ENCODE results near the gene GPR39. TPM values are rescaled to one million over a fixed set of nuclear protein-coding genes. Genes with fewer than 3 reads are reported as not detected.

GPR39 gene
- total RNA-seq, 1 experiment from 2014 or later = 0.50 TPM

DNA sequence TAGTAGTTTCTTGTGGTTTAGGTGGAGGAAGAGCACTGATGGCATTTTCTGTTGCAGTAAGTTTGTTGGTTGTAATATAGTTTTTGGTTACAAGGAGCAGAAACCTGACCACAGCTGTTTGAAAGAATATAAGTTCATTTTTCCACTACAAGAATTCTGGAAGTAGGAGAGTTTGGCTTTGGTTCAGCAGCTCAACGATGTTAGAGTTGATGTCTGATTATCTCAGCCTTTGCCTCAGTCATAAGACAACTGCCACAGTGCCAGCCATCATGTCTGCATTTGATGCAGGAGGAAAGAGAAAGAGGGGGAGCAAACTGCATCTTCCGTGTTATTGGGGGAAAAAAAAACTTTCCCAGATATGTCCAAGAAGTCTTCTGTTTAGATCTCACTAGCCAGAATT is 134.3 kb downstream of the GPR39 start:
- DNase-seq = no peak
- Mint-ChIP-seq H3K27me3 (ENCODE audit: low read depth) (no peaks in the 10 kb centered on the region), H3K36me3 (ENCODE audit: insufficient read depth in 1 of 3, low read depth in 3 of 3) (no peaks in the 10 kb centered on the region), H3K4me3 (no peak overlapping the region), H3K4me1 (peaks cover 7 to 11% of the 10 kb centered on the region in 2 experiments), H3K27ac (no peak overlapping the region), H3K9me3 (no peaks in the 10 kb centered on the region)
- Histone ChIP-seq H4K5ac (ENCODE audit: insufficient read length, low read depth, low read length) (no peak overlapping the region), H2BK5ac (ENCODE audit: insufficient read length, low read length) (no peak overlapping the region), H3K9ac (ENCODE audit: extremely low read depth, insufficient read length, low read length) (no peak overlapping the region), H3K27ac (ENCODE audit: insufficient read length, low read depth, low read length) (no peak overlapping the region), H2BK15ac (ENCODE audit: low read depth, low read length) (no peak overlapping the region), H4K91ac (ENCODE audit: insufficient read length, low read depth, low read length) (no peak overlapping the region), H2AFZ (ENCODE audit: low read length) (no peak overlapping the region), H4K8ac (replicated peaks; ENCODE audit: insufficient read length, low read depth, low read length) (no peak overlapping the region), H4K20me1 (ENCODE audit: control insufficient read depth, insufficient read depth, insufficient read length) (no peaks in the 10 kb centered on the region), H2BK12ac (ENCODE audit: insufficient read length, low read depth, low read length) (no peak overlapping the region), H2BK20ac (ENCODE audit: low read depth, low read length, poor library complexity, severe bottlenecking) (no peak overlapping the region), H3T11ph (ENCODE audit: low read length) (no peak overlapping the region), H3K79me1 (ENCODE audit: insufficient read depth, low read depth, low read length, poor library complexity, severe bottlenecking) (no peaks in the 10 kb centered on the region), H2AK5ac (ENCODE audit: insufficient read length, low read length) (no peak overlapping the region), H3K14ac (ENCODE audit: insufficient read depth, low read length) (no peak overlapping the region), H3K18ac (ENCODE audit: insufficient read length, low read depth, low read length) (no peak overlapping the region), H3K4ac (ENCODE audit: low read depth, low read length) (no peak overlapping the region), H3K9me3 (ENCODE audit: control insufficient read depth, low read depth, low read length) (no peaks in the 10 kb centered on the region), H2BK120ac (ENCODE audit: low read depth, low read length, poor library complexity, severe bottlenecking) (no peak overlapping the region), H3K56ac (ENCODE audit: insufficient read length, low read depth, low read length) (no peak overlapping the region), H3K79me2 (ENCODE audit: insufficient read depth, low read length) (no peaks in the 10 kb centered on the region), H3K4me1 (ENCODE audit: insufficient read depth, low read length) (peaks cover 3% of the 10 kb centered on the region; the same call in 1 of the 2 replicates), H3K23ac (ENCODE audit: insufficient read length, low read depth, low read length) (no peak overlapping the region), H3K23me2 (ENCODE audit: insufficient read length, low read depth, low read length, poor library complexity, severe bottlenecking) (no peaks in the 10 kb centered on the region), H3K27me3 (ENCODE audit: insufficient read depth, low read length) (no peaks in the 10 kb centered on the region), H3K4me2 (ENCODE audit: insufficient read depth, insufficient read length, low read length) (no peak overlapping the region)
- no CpG with 5 or more reads among the region's 2 CpGs for WGBS (ENCODE audit: extremely low coverage, insufficient read length, low lambda C conversion rate)
- TF ChIP-seq, protein P1, sequence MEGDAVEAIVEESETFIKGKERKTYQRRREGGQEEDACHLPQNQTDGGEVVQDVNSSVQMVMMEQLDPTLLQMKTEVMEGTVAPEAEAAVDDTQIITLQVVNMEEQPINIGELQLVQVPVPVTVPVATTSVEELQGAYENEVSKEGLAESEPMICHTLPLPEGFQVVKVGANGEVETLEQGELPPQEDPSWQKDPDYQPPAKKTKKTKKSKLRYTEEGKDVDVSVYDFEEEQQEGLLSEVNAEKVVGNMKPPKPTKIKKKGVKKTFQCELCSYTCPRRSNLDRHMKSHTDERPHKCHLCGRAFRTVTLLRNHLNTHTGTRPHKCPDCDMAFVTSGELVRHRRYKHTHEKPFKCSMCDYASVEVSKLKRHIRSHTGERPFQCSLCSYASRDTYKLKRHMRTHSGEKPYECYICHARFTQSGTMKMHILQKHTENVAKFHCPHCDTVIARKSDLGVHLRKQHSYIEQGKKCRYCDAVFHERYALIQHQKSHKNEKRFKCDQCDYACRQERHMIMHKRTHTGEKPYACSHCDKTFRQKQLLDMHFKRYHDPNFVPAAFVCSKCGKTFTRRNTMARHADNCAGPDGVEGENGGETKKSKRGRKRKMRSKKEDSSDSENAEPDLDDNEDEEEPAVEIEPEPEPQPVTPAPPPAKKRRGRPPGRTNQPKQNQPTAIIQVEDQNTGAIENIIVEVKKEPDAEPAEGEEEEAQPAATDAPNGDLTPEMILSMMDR (conservative IDR thresholded peaks at IDR 0.05) = no peak

Data from H9 (cell line).